Stimulated activated naive CD8-positive, alpha-beta T cell treated with anti-CD3 and anti-CD28 coated beads, Interleukin-15, amount 100 ng/mL, for 72 hours (primary cell): Measurements from ENCODE around the gene HS3ST2.
A peak's percentile ranks its signal among the peaks of the same experiment; 100 is the strongest.
"Not testable (repeated sequence)": the region's sequence is repeated elsewhere in the genome, so short reads cannot be mapped to it uniquely, and the experiment has no call there.

Experiments used
- ATAC-seq: fragments of 150-1000 bp; cut with Tn5 transposase; 2 replicates; pipeline ENCODE4 v1.10.0; 2021; ENCODE audit warnings: mild to moderate bottlenecking, moderate library complexity
- DNase-seq, 2 donors: peaks; one replicate each; pipeline ENCODE4 v3.0.0; 2021 to 2022
- H3K27ac Mint-ChIP-seq, 2 donors: one replicate each; pipeline ENCODE4 v1.8.0; 2022; ENCODE audit warnings: mild to moderate bottlenecking in 2 of 2, mixed read lengths in 2 of 2, moderate library complexity in 2 of 2
- H3K27me3 Mint-ChIP-seq: one replicate; pipeline ENCODE4 v1.8.0; 2022; ENCODE audit warnings: mixed read lengths
- H3K4me1 Mint-ChIP-seq: one replicate; pipeline ENCODE4 v1.8.0; 2022; ENCODE audit warnings: mild to moderate bottlenecking, mixed read lengths
- H3K4me3 Mint-ChIP-seq, 2 donors: one replicate each; pipeline ENCODE4 v1.8.0; 2022; ENCODE audit warnings: mild to moderate bottlenecking in 2 of 2, mixed read lengths in 2 of 2, moderate library complexity in 1 of 2
- H3K9me3 Mint-ChIP-seq, 2 donors: one replicate each; pipeline ENCODE4 v1.8.0; 2022; ENCODE audit warnings: mixed read lengths in 2 of 2

The HS3ST2 gene

GRCh38 chr16:22885951-22886350 is 72.0 kb downstream of the HS3ST2 start:
- DNase-seq (no peak), ATAC-seq (no peak)
- no peak overlapping the region for H3K27ac Mint-ChIP-seq
- H3K4me3 Mint-ChIP-seq: no peak overlapping the region
- H3K9me3 Mint-ChIP-seq: no peaks in the 10 kb centered on the region
- peaks cover 15% of the 10 kb centered on the region for H3K27me3 Mint-ChIP-seq
- H3K4me1 Mint-ChIP-seq: no peaks in the 10 kb centered on the region

GRCh38 chr16:22886927-22887326 is 73.0 kb downstream of the HS3ST2 start:
- DNase-seq: no peak
- H3K4me3 Mint-ChIP-seq: no peak overlapping the region

GRCh38 chr16:22887445-22887844 is 73.5 kb downstream of the HS3ST2 start:
- Mint-ChIP-seq H3K4me1 (no peaks in the 10 kb centered on the region), H3K27me3 (peaks cover 15% of the 10 kb centered on the region), H3K4me3 (no peak overlapping the region), H3K9me3 (no peaks in the 10 kb centered on the region), H3K27ac (no peak overlapping the region)
- DNase-seq (no peak), ATAC-seq (no peak)

More at GRCh38 chr16:22886927-22887326, 73.0 kb downstream of the HS3ST2 start:
- no peak for ATAC-seq
- H3K27me3 Mint-ChIP-seq: peaks cover 15% of the 10 kb centered on the region
- H3K4me1 Mint-ChIP-seq: no peaks in the 10 kb centered on the region
- no peak overlapping the region for H3K27ac Mint-ChIP-seq
- H3K9me3 Mint-ChIP-seq: no peaks in the 10 kb centered on the region

GRCh38 chr16:22888791-22889190 is 74.8 kb downstream of the HS3ST2 start:
- no peak for DNase-seq
- Mint-ChIP-seq H3K4me1 (no peaks in the 10 kb centered on the region), H3K27me3 (peaks cover 15% of the 10 kb centered on the region), H3K4me3 (no peak overlapping the region), H3K27ac (no peak overlapping the region), H3K9me3 (no peaks in the 10 kb centered on the region)
- ATAC-seq: no peak

GRCh38 chr16:22890976-22891375 is 77.0 kb downstream of the HS3ST2 start:
- peaks cover 20% of the 10 kb centered on the region for H3K27me3 Mint-ChIP-seq
- H3K9me3 Mint-ChIP-seq: no peaks in the 10 kb centered on the region
- DNase-seq (no peak), ATAC-seq (no peak)
- no peak overlapping the region for H3K27ac Mint-ChIP-seq
- H3K4me3 Mint-ChIP-seq: no peak overlapping the region
- H3K4me1 Mint-ChIP-seq: no peaks in the 10 kb centered on the region

- H3K4me1 Mint-ChIP-seq: no peaks in the 10 kb centered on the region
- no peak overlapping the region for H3K27ac Mint-ChIP-seq
- DNase-seq (no peak), ATAC-seq (no peak)
- no peak overlapping the region for H3K4me3 Mint-ChIP-seq
- peaks cover 30% of the 10 kb centered on the region for H3K27me3 Mint-ChIP-seq
- no peaks in the 10 kb centered on the region for H3K9me3 Mint-ChIP-seq
Observed at GRCh38 chr16:22897184-22897583, 83.2 kb downstream of the HS3ST2 start.

GRCh38 chr16:22898131-22898530 is 84.2 kb downstream of the HS3ST2 start:
- ATAC-seq: no peak
- Mint-ChIP-seq H3K9me3 (no peaks in the 10 kb centered on the region), H3K4me3 (no peak overlapping the region), H3K27ac (no peak overlapping the region), H3K4me1 (no peaks in the 10 kb centered on the region), H3K27me3 (peaks cover 30% of the 10 kb centered on the region)
- DNase-seq: no peak

GRCh38 chr16:22898874-22899348 is 84.9 kb downstream of the HS3ST2 start:
- H3K9me3 Mint-ChIP-seq: no peaks in the 10 kb centered on the region
- no peak overlapping the region for H3K27ac Mint-ChIP-seq
- no peak overlapping the region for H3K4me3 Mint-ChIP-seq
- peaks cover 28% of the 10 kb centered on the region for H3K27me3 Mint-ChIP-seq
- DNase-seq: peak; percentile 39 to 46
- ATAC-seq: no peak
- H3K4me1 Mint-ChIP-seq: no peaks in the 10 kb centered on the region

GRCh38 chr16:22899567-22899966 is 85.6 kb downstream of the HS3ST2 start:
- H3K27ac Mint-ChIP-seq, H3K4me1 Mint-ChIP-seq, H3K4me3 Mint-ChIP-seq, H3K9me3 Mint-ChIP-seq, DNase-seq, ATAC-seq: not testable (repeated sequence)
- peaks cover 29% of the 10 kb centered on the region for H3K27me3 Mint-ChIP-seq

GRCh38 chr16:22900863-22901262 is 86.9 kb downstream of the HS3ST2 start:
- Mint-ChIP-seq H3K4me1 (no peaks in the 10 kb centered on the region), H3K4me3 (no peak overlapping the region), H3K27me3 (peaks cover 23% of the 10 kb centered on the region), H3K9me3 (no peaks in the 10 kb centered on the region), H3K27ac (no peak overlapping the region)
- ATAC-seq (no peak), DNase-seq (no peak)

- ATAC-seq (no peak), DNase-seq (no peak)
- no peak overlapping the region for H3K4me3 Mint-ChIP-seq
- no peak overlapping the region for H3K27ac Mint-ChIP-seq
- H3K27me3 Mint-ChIP-seq: peaks cover 18% of the 10 kb centered on the region
- H3K4me1 Mint-ChIP-seq: no peaks in the 10 kb centered on the region
- no peaks in the 10 kb centered on the region for H3K9me3 Mint-ChIP-seq
Observed at GRCh38 chr16:22901563-22901962, 87.6 kb downstream of the HS3ST2 start.

GRCh38 chr16:22903716-22904115 is 89.8 kb downstream of the HS3ST2 start:
- Mint-ChIP-seq H3K4me1 (no peaks in the 10 kb centered on the region), H3K9me3 (no peaks in the 10 kb centered on the region), H3K27ac (no peak overlapping the region), H3K27me3 (peaks cover 21% of the 10 kb centered on the region), H3K4me3 (no peak overlapping the region)
- DNase-seq: no peak
- no peak for ATAC-seq

GRCh38 chr16:22912654-22913053 is 98.7 kb downstream of the HS3ST2 start:
- H3K9me3 Mint-ChIP-seq: no peaks in the 10 kb centered on the region
- no peak overlapping the region for H3K4me3 Mint-ChIP-seq
- peaks cover 1% of the 10 kb centered on the region for H3K27me3 Mint-ChIP-seq
- no peaks in the 10 kb centered on the region for H3K4me1 Mint-ChIP-seq
- ATAC-seq (no peak), DNase-seq (no peak)
- H3K27ac Mint-ChIP-seq: no peak overlapping the region

- no peak overlapping the region for H3K27ac Mint-ChIP-seq
- H3K27me3 Mint-ChIP-seq: peaks cover 13% of the 10 kb centered on the region
- no peaks in the 10 kb centered on the region for H3K9me3 Mint-ChIP-seq
- H3K4me3 Mint-ChIP-seq: no peak overlapping the region
- ATAC-seq (no peak), DNase-seq (no peak)
- no peaks in the 10 kb centered on the region for H3K4me1 Mint-ChIP-seq
Observed at GRCh38 chr16:22915003-22915402, 101.0 kb downstream of the HS3ST2 start.

- ATAC-seq (no peak), DNase-seq (no peak)
- no peaks in the 10 kb centered on the region for H3K9me3 Mint-ChIP-seq
- peaks cover 33% of the 10 kb centered on the region for H3K27me3 Mint-ChIP-seq
- H3K4me3 Mint-ChIP-seq: no peak overlapping the region
- H3K27ac Mint-ChIP-seq: no peak overlapping the region
- no peaks in the 10 kb centered on the region for H3K4me1 Mint-ChIP-seq
Observed at GRCh38 chr16:22923491-22923890, 109.5 kb downstream of the HS3ST2 start.

GRCh38 chr16:22924492-22924891 is 110.5 kb downstream of the HS3ST2 start:
- H3K27ac Mint-ChIP-seq: no peak overlapping the region
- no peaks in the 10 kb centered on the region for H3K9me3 Mint-ChIP-seq
- DNase-seq: no peak
- H3K4me1 Mint-ChIP-seq: no peaks in the 10 kb centered on the region
- H3K27me3 Mint-ChIP-seq: peaks cover 24% of the 10 kb centered on the region
- ATAC-seq: no peak
- no peak overlapping the region for H3K4me3 Mint-ChIP-seq

- DNase-seq (no peak), ATAC-seq (no peak)
- Mint-ChIP-seq H3K4me1 (no peaks in the 10 kb centered on the region), H3K27me3 (peaks cover 21% of the 10 kb centered on the region), H3K27ac (no peak overlapping the region), H3K9me3 (no peaks in the 10 kb centered on the region), H3K4me3 (no peak overlapping the region)
Observed at GRCh38 chr16:22926105-22926751, 112.3 kb downstream of the HS3ST2 start.
